Heart left ventricle (tissue), 13 donors: ENCODE data around the gene CPXM2.

Experiments used
- CTCF ChIP-seq, 12 donors: fragments of 200-600 bp; sonication (generic) in 4 of 12; IDR thresholded peaks; one replicate each; pipeline versions ENCODE4 v1.5.0 to v1.8.0; 2018 to 2022; ENCODE audit warnings: antibody characterized with exemption in 12 of 12, mild to moderate bottlenecking in 5 of 12
- POLR2A ChIP-seq, 2 donors: fragments of 450-650 bp; IDR thresholded peaks; one replicate each; pipeline ENCODE4 v1.6.1; 2017; ENCODE audit warnings: antibody characterized with exemption in 2 of 2, mild to moderate bottlenecking in 2 of 2, moderate library complexity in 2 of 2
- donor health status: ischemic (EF 13 %, LVEDD 7.1; RV severe dilation, severe dysfunction).
- donor health status: DM: no; HTN: yes; CAD: no.
- donor health status: DM: no; HTN: no; CAD: no.
- donor health status: ischemic (EF 25% LVEDD 6.9; RV normal size, moderate dysfunction).
- donor health status: ischemic (EF 25% LVEDD 5.7; RV mildly dilated, moderate dysfunction).
- donor health status: ischemic (EF 35%, LVEDD 5.7; RV mildly dilated, moderate dysfunction).
- donor health status: nonischemic (EF 11% LVEDD 7.7; RV severe dilation, severe dysfunction).
- donor health status: DM: yes; HTN: yes; CAD: no.
- donor health status: PGD.
- donor health status: ischemic (EF 29% LVEDD 5.4; RV normal size, mild dysfunction).
- donor health status: nonischemic (EF 23%, LVEDD 6.1; RV moderate dilation, normal function).

DNA sequence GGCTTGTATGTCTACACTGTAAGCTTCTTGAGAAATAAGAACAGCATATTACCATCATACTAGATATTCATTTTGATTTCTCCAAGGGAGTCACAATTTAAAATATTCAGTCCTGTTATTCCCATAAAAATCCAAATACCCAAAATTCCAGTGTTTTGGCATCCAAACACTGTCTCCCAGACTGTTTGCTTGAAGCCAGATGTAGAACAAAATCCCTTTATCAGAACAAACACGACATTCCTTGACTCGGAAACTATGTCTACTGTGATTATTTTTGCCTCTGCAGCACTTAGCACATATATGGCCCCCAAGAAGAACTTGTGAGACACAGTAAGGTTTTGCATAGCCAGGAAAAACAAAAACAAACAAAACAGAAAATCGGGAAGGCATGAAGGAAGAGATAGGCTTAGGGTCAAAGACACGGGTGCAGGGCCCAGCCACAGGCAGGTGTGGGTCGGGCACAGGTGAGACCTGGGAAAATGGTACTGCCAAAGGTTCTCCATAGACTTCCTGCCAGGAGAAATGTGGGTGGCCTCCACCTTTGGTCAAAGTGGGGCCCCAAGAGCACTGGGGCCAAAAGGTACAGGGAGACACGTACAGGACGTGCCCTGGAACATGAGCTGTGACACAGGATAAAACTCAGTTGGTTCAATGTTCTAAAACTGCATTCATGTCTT, 36.5 kb downstream of the CPXM2 start:
- TF ChIP-seq POLR2A (IDR thresholded peaks at IDR 0.05) (no peak), CTCF (IDR thresholded peaks at IDR 0.05) (no peak)
